Fibroblast of the aortic adventitia (primary cell): ENCODE measurements around the gene ZNF518B. TPM values are rescaled to one million over a fixed set of nuclear protein-coding genes. Genes with fewer than 3 reads are reported as not detected.

Source experiments
- DNase-seq: peaks from one replicate; pipeline ENCODE4 v3.0.0-alpha.2; 2010; ENCODE audit warnings: low read depth
- H3K4me3 ChIP-seq: 2 replicates; pipeline ENCODE4 v1.5.1; 2011; ENCODE audit warnings: low read depth, mild to moderate bottlenecking, control low read depth, low read length, moderate library complexity
- total RNA-seq: library from RNA; depleted of rRNA; stranded (reverse); fragments of >200 nt; gene quantifications from 2 replicates; pipeline ENCODE4 v1.2.3, GENCODE V29; 2012; ENCODE audit warnings: low replicate concordance
- TF ChIP-seq, protein P1 (sequence below): IDR thresholded peaks from 2 replicates; pipeline ENCODE4 v1.5.1; 2011; ENCODE audit warnings: mild to moderate bottlenecking, low read length, control low read depth, inconsistent platforms; ENCODE audit not compliant: insufficient read depth

The ZNF518B gene, protein sequence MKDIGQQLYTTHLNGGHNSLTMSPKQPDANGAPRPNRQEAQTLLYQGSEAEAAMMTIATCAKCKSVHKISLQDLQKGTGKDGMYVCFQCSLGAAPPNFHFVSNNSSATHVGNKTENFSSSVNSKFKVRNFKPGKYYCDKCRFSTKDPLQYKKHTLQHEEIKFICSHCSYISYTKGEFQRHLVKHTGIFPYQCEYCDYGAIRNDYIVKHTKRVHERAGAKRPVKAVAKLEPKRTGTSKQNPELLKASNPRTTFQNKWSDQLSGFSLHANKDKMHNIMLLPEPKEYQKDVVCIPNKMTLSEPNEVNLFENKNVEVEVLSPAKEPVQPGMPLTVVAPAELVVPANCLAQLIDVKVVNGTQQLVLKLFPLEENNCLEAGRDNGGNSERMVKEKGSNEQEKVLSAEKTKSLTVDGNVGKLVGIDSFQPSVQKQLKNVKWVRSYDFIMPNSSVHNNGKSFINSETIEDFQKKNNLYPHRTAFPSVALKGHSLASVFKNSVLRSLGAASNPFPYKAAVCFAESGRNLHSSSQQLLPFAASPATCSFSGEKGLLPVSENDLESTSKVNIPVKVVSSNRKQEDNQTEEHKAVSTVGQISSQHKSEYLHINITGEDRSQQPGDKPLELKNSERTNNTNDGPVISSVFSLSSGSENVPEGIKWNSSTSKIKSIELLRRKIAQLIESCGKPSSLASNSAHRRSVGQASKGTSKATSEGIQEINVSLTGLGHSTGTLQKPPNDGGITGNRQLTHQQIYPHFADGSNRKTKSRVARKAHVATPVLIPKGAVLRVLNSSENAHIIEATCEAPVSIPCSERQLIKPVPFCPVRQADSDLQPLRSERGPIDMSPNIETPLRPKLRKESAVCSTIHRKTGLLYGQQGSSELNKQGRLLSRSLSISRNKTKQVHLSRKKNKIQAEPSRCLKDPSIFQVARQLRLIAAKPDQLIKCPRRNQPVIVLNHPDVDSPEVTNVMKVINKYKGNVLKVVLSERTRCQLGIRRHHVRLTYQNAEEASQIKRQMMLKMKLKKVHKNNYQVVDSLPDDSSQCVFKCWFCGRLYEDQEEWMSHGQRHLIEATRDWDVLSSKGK
- 15.0 and 31.4 TPM in 2 replicates for total RNA-seq

GRCh38 chr4:10457255-10457801, at the start of gene ZNF518B:
TSS of gene ZNF518B (minus strand) at chr4:10457426. CDS start at chr4:10446328, 11,098 bp downstream.
- H3K4me3 ChIP-seq, result peak within 1 kb of the TSS; percentile 67
- TF ChIP-seq, protein P1, sequence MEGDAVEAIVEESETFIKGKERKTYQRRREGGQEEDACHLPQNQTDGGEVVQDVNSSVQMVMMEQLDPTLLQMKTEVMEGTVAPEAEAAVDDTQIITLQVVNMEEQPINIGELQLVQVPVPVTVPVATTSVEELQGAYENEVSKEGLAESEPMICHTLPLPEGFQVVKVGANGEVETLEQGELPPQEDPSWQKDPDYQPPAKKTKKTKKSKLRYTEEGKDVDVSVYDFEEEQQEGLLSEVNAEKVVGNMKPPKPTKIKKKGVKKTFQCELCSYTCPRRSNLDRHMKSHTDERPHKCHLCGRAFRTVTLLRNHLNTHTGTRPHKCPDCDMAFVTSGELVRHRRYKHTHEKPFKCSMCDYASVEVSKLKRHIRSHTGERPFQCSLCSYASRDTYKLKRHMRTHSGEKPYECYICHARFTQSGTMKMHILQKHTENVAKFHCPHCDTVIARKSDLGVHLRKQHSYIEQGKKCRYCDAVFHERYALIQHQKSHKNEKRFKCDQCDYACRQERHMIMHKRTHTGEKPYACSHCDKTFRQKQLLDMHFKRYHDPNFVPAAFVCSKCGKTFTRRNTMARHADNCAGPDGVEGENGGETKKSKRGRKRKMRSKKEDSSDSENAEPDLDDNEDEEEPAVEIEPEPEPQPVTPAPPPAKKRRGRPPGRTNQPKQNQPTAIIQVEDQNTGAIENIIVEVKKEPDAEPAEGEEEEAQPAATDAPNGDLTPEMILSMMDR, result no peak
- DNase-seq, result peak; percentile 53

DNA sequence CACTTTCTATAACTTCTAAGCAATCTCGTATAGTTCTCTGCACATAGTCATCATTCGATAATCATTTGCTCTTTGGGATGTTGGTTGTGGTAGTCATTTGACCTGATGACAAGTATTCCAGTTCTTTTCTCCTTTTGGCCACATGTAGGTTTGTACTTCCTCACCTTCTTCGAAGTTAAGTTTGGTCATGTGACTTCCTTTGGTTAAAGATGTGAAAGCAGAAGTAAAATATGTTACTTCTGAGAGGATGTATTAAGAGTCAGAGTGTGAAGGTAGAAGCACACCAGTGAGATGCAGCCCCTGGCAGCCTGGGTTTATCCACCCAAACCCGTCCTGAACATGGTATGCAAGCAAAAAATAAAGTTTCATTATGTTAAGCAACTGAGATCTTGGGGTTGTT, 48.9 kb upstream of the ZNF518B start:
- no peak overlapping the region for H3K4me3 ChIP-seq
- DNase-seq, result no peak
- TF ChIP-seq, protein P1, result no peak

DNA sequence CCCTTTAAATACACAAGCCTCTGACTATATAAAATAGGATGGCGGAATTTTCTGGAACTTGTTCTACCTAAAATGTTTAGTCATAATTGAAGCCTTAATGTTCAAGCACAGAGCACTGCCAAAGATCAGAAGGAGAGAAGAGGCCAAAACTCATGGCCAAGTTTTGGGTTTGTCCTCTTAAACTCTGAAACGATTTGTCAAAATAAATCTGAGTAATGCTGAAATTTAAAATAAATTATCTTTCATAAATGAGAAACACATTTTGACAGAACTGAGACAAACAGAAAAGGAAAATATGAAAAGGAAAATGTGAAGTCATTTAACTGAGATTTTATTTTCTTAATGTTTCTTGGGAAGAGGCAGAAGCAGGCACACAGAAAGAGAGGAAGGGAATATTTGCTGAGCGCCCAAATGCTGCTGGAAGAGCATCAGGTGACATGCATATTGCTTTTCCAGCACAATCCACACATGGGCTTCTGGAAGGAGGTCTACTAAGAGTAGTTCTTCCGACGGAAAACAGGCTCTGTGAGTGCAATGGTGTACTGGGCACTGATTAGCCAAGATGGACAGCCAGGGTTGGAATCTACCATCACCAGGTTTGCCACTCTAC, 47.4 kb upstream of the ZNF518B start:
- peak; percentile 68 for DNase-seq
- no peak overlapping the region for H3K4me3 ChIP-seq
- TF ChIP-seq, protein P1, result no peak

- TF ChIP-seq, protein P1, result no peak
- no peak overlapping the region for H3K4me3 ChIP-seq
- DNase-seq, result no peak
These were observed 45.5 kb upstream of the ZNF518B start for GRCh38 chr4:10502717-10503116.

GRCh38 chr4:10500776-10501175, 43.5 kb upstream of the ZNF518B start:
- TF ChIP-seq, protein P1, result no peak
- no peak for DNase-seq
- no peak overlapping the region for H3K4me3 ChIP-seq

DNA sequence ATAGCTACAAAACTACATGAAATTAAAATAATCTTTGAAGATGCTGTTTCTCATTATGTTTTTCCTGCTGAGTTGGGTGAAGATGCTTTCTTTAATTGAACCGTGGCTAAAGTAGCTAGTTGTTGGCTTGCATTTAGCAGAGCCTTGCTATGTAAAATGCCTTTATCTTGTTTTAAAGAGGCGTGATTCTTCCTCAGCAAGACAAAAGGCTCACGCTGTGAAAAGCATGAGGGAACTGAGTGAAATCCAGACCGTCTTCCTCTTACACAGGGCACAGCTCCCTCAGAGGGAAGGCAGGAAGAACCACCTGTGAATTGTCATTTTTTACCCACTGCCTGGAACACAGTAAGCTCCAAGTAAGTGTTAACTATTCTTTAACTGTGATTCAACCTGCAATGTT, 39.0 kb upstream of the ZNF518B start:
- DNase-seq, result no peak
- TF ChIP-seq, protein P1, result no peak
- no peak overlapping the region for H3K4me3 ChIP-seq
